GM12873 (cell line): ENCODE data around the gene ACAD10.

Experiments
- CTCF ChIP-seq: IDR thresholded peaks from 2 replicates; pipeline ENCODE4 v1.5.1; 2012; ENCODE audit warnings: low read depth, mild to moderate bottlenecking, moderate library complexity, low read length, control low read depth; ENCODE audit not compliant: insufficient read depth; ENCODE audit errors: missing control alignments

The ACAD10 gene

GRCh38 chr12:111799758-111800157 is 113.9 kb downstream of the ACAD10 start:
- TF ChIP-seq CTCF, result no peak

- no peak for TF ChIP-seq CTCF
Observed at GRCh38 chr12:111803038-111803626, 117.3 kb downstream of the ACAD10 start.

DNA sequence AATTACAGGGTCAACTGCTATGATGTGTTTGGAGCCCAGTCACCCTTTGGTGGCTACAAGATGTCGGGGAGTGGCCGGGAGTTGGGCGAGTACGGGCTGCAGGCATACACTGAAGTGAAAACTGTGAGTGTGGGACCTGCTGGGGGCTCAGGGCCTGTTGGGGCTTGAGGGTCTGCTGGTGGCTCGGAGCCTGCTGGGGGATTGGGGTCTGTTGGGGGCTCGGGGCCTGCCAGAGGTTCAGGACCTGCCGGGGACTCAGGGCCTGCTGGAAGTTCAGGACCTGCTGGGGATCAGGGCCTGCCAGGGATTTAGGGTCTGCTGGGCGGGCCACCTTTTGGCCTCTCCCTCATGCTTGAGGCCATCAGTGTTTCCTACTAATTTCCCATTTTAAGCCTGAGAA is 118.0 kb downstream of the ACAD10 start:
- no peak for TF ChIP-seq CTCF

DNA sequence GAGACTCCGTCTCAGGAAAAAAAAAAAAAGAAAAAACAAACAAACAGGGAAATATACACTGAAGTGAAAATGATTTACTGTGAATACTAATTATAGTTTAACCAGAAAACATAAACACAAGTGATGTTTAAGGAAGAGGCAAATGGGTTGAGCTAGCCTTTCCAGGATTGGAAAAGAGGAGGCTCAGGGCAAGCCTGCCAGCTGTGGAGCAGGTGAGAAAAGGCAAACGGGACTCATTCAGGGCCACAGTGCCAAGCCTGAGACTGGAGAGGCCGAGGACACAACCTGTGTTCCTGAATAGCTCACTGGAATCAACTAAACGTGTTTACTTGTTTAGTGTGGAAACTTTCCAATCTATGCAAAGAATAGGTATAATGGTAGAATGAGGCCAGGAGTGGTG is 120.5 kb downstream of the ACAD10 start:
- no peak for TF ChIP-seq CTCF
